GM10847 (cell line): Measurements from ENCODE around the gene FOXK1.

Experiments used
- POLR2A ChIP-seq: IDR thresholded peaks from 2 replicates; pipeline ENCODE4 v1.6.1; 2011; ENCODE audit not compliant: insufficient read length; ENCODE audit errors: extremely low read depth

Gene FOXK1

GRCh38 chr7:4786015-4786414 is 103.9 kb downstream of the FOXK1 start:
- TF ChIP-seq POLR2A: no peak

GRCh38 chr7:4787541-4787940 is 105.4 kb downstream of the FOXK1 start:
- no peak for TF ChIP-seq POLR2A

- no peak for TF ChIP-seq POLR2A
Observed at GRCh38 chr7:4787947-4788626, 106.0 kb downstream of the FOXK1 start.

- TF ChIP-seq POLR2A: no peak
Observed at GRCh38 chr7:4788627-4789189, 106.6 kb downstream of the FOXK1 start.

GRCh38 chr7:4789194-4790077 is 107.3 kb downstream of the FOXK1 start:
- TF ChIP-seq POLR2A: no peak

- TF ChIP-seq POLR2A: no peak
Observed at GRCh38 chr7:4790078-4790465, 108.0 kb downstream of the FOXK1 start.

- no peak for TF ChIP-seq POLR2A
Observed at GRCh38 chr7:4790516-4790991, 108.5 kb downstream of the FOXK1 start.

GRCh38 chr7:4791101-4791737 is 109.1 kb downstream of the FOXK1 start:
- TF ChIP-seq POLR2A: no peak

GRCh38 chr7:4791738-4792536 is 109.8 kb downstream of the FOXK1 start:
- no peak for TF ChIP-seq POLR2A

GRCh38 chr7:4792537-4793126 is 110.5 kb downstream of the FOXK1 start:
- no peak for TF ChIP-seq POLR2A

- no peak for TF ChIP-seq POLR2A
Observed at GRCh38 chr7:4794591-4795350, 112.7 kb downstream of the FOXK1 start.

GRCh38 chr7:4796453-4796852 is 114.4 kb downstream of the FOXK1 start:
- no peak for TF ChIP-seq POLR2A

- no peak for TF ChIP-seq POLR2A
Observed at GRCh38 chr7:4797858-4798705, 116.0 kb downstream of the FOXK1 start.
